SIG-M5 (cell line): ENCODE measurements around the gene FICD.

Experiments
- DNase-seq: peaks from one replicate; lab custom pipeline; 2025; lab: John Stamatoyannopoulos, UW

The FICD gene

GRCh38 chr12:108502922-108503321 lies 12.2 kb upstream of the FICD start:
- DNase-seq = no peak

GRCh38 chr12:108505129-108505528 lies 9.9 kb upstream of the FICD start:
- no peak for DNase-seq

DNA sequence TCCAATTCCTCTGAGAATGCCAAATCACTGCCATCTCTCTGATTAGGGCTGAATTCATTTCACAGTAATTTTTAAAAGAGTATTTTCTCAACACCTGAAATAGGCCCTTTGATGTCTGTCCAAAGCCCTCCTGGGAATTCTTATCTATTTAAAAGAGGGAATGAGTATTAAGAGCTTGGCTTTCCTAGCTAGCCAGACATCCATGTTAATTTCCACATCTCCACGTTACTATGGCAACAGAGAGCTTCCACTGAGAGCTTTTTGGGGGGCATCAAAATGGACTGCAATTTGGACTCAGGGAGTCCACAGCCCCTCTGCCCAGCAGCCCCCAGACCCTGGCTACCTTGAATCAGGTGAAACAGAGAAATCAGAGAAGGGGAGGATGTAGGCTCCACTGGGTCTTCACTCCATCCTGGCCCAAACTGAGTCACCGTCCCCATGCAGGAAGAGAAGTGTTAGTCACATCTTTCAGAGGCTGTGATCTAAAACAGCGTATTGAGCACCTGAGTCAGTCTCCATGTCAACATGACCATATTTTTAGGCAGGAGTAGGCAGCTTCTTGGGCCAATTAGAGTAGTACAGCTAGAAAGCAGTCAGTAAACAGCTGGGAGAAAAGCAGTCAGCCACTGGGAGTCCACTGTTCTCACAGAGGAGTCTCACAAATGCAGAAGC lies 7.0 kb upstream of the FICD start:
- no peak for DNase-seq

DNA sequence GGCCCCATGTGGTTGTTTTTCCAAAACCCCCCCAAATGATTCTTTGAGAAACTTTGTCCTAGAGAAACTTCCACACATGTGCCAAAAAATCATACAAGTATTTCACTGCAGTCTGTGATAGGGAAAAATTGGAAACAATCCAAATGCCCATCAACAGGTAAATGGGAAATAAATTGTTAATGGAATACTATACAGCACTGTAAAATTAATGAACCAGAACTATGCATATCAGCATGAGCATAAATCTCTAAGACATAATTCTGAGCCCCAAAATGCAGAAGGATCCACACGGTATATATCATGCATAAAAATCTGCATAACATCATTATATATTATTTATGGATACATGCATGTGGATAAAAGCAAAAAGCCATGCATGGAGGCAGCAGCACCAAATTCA lies 5.3 kb upstream of the FICD start:
- no peak for DNase-seq

DNA sequence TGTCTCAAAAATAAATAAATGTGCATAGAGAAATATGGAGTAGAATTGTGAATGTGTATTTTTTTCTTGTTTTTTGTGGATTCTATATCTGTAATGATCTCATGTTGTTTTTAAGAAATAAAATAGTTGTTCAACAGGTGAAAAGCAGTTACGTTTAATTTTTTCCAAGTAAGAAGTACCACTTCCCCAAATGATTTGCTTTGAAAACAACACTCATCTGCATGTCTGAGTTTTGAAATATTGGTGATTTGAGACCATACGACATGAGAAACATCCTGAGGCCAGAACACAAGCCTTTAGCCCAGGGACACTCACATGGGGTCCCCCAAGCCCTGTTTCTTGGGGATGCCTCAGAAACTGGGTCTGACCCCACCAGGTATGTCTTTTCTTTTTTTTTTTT lies 4.2 kb upstream of the FICD start:
- no peak for DNase-seq

GRCh38 chr12:108511633-108512540 lies 3.2 kb upstream of the FICD start:
- no peak for DNase-seq

DNA sequence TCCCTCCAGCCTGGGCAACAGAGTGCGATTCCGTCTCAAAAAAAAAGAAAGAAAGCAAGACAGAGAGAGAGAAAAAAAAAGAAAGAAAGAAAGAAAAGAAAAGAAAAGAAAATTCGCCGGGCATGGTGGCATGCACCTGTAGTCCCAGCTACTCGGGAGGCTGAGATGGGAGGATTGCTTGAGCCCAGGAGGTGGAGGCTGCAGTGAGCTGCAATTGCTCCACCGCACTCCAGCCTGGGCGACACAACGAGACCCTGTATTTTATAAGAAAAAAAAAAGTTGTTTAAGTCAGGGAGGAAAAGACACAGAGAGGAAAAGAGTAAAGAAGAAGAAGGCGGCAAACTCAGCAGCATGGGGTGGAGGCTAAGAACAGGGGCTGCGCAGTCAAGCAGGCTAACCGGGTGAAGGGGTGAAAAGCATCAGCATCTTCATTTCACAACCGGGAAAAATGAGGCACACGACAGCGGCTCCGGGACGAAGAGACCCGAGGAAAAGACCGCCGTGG lies 557 bp upstream of the FICD start:
- DNase-seq = no peak

- no peak for DNase-seq
Observed at GRCh38 chr12:108515916-108516315, 839 bp downstream of the FICD start.

GRCh38 chr12:108516511-108517275 lies 1.6 kb downstream of the FICD start:
- DNase-seq = no peak

GRCh38 chr12:108517288-108518100 lies 2.4 kb downstream of the FICD start:
- DNase-seq = no peak

- no peak for DNase-seq
Observed at GRCh38 chr12:108518101-108518715, 3.1 kb downstream of the FICD start.

GRCh38 chr12:108518716-108519496 lies 3.8 kb downstream of the FICD start:
- DNase-seq = no peak

GRCh38 chr12:108519558-108519957 lies 4.5 kb downstream of the FICD start:
- no peak for DNase-seq

DNA sequence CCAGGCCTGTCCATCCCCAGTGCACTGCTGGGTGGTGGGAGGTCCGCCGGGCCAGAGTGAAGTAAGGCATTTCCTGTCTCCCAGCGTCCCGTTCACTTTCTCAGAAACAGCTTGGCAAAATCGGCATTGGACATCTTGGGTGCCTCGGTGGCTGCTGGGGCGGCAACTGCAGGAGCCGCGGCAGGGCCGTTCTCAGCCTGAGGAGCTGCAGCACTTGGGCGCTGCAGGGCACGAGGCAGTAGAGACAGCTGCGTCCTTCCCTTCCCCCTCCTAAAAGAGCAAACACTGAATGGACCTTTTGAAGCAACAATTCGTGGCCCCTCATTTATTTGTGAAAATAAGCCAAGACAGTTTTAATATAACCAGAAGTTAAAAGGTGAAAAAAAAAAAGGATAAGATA lies 8.3 kb downstream of the FICD start:
- DNase-seq = no peak

DNA sequence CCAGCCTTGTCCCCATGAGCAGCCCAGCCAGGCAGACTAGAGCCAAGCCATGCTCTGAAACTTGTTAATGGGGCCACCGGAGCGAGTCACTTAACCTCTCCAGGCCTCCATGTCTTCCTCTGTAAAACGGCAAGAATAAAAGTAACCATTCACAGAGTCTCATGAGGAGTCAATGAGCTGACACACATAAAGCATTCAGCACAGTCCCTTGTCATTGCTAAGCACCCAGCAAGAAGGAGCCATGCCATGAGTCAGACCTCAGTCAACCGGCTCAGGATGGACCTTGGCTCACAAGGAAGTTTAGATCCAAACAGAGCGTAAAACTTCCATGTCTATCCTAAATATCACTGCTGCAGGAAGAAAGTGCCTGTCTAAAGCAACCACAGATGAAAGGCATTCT lies 10.6 kb downstream of the FICD start:
- DNase-seq = no peak

GRCh38 chr12:108526482-108527165 lies 11.5 kb downstream of the FICD start:
- no peak for DNase-seq

DNA sequence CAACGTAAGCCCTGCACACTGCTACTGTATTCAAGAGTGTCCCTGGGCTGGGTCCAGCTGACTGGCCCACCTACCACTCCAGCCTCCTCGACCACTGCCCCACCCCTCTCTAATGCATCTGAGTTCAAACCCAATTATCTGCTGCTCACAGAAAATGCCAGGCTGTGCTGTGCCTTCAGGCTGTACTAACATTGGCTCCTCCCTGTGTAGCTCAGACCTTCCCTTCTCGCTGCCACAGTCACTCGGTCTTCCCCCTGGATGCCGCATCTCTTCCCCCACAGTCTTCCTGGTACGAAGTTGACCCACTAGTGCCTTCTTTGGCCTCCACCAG lies 12.1 kb downstream of the FICD start:
- DNase-seq = no peak

DNA sequence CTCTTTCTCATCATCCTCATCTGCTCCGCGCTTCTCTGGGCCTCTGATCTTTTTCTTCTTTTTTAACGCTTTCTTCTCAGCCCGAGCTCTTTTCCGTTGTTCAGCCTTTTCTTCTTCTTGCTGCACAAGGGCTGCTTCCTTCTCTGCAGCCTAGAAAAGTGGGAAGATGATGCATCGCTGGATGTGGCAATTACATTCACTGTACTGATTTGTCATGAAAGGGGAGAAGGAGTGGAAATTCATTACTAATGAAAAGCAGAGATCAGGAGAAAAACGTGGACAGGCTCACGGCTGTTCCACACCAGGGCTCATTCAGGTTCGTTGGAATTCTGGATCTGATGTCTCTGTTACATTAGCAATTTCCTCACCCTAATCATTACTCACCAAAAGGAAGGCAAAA lies 15.1 kb downstream of the FICD start:
- no peak for DNase-seq

DNA sequence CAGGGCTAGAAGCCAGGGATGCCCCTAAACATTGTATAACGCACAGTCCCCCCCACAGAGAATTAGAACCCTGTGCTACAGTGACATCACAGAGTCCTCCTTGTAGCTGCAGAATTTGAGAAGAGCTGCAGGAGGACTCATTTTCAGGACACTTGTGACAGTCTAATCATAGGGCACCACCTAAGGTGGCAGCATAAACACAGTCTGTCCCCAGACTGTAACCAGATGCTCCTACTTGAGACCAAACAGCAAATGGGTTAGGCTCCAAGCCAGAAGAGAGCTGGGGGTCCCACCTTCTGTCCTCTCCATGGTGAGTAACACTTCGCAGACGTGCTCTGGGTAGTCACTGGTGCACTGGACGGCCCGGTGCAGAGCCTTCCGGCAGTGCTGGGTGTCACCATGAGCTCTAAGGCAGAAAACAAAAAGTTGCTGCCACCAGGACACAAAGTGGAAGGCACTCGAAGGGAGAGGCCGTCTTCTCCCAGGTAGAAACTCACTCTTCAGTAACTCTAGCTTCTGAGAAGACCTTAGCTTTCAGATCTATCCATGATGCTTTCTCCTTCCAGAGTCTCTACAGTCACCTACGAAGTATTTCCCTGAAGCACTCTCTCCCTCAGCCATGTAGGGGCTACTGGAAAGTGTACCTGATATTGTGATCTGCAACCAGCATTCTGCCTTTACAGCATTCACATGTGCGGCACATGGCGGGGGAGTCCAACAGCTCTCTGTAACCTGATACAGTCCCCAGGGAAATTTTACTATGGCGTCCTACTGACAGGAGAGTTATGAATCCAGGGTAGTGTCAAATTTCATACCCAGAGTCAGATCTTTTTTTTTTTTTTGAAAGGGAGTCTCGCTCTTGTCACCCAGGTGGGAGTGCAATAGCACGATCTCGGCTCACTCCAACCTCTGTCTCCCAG lies 17.1 kb downstream of the FICD start:
- DNase-seq = no peak
